ENCODE measurements around the gene ST3GAL2.

DNA sequence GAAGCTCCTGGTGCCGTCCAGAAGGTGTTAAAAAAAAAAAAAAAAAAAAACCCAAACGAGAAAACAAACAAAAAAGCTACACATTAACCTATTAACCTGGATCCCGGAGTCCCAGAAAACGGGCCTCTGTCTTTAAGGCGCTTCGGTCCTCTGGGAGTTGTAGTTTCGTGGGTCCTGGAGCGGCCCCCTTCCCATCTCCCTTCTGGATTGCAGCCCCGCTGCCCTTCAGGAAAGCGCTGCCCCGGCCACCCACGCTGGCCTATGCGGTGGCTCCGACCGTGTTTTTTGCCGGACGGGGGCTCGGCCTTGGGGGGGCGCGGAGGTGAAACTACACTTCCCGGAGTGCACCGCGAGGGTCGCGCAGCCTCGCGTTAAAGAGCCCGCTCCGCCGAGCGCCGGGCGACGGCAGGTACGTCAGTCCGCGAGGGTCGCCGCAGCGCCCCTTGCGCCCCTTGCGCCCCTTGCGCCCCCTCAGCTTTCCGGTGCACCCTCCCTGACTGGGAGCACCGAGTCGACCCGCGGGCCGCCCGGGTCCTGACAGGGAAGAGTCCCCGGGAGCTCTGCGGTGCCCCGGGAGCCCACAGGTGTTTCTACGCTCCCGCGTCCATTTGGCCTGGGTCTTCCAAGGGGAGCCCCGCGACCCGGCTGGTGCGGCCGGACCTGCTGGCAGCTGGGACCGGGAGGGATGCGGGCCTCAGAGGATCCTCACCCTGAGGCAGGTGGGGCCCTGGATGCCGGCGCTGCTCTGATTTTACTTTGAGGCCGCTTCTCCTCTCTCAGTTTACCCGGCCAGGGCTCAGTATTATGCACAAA lies 15.5 kb upstream of the ST3GAL2 start, which contains the start of gene FCSK:
- no peak for TF ChIP-seq EZH2 (IDR thresholded peaks at IDR 0.05)
- TF ChIP-seq POLR2AphosphoS5 (IDR thresholded peaks at IDR 0.05; ENCODE audit: borderline replicate concordance, low read depth, low read length): peak; percentile 52; the same call in 1 of the 2 replicates

All from SK-N-MC (cell line).